DMS 273 (cell line): ENCODE results near the gene HAVCR1.
"Not testable (repeated sequence)": the region's sequence is repeated elsewhere in the genome, so short reads cannot be mapped to it uniquely, and the experiment has no call there.

ENCODE experiments used
- DNase-seq: peaks from one replicate; lab custom pipeline; 2025; ENCODE audit not compliant: unreplicated experiment; lab: John Stamatoyannopoulos, UW

Gene HAVCR1

GRCh38 chr5:157051604-157052245 is 7.2 kb downstream of the HAVCR1 start:
- DNase-seq = no peak

- DNase-seq = no peak
These were observed 8.9 kb downstream of the HAVCR1 start for GRCh38 chr5:157050050-157050449.

DNA sequence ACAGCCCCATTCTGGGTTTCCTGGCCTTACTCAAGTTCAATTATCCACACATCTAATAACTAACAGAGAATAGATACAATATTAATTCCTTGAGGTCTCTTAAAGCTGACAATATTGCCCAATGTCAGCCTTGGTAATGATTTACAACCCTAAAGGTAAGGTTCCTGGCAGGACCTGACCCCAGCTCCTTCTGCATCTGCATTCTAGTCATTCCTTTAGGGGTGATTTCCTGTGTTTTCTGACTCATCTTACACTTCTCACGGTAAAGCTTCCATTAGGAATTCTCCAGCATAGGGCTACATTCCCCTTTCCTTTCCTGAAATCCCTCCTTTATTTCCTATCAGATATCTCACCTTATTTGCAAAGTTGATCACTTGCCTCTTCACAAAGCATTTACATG is 9.3 kb downstream of the HAVCR1 start:
- no peak for DNase-seq

DNA sequence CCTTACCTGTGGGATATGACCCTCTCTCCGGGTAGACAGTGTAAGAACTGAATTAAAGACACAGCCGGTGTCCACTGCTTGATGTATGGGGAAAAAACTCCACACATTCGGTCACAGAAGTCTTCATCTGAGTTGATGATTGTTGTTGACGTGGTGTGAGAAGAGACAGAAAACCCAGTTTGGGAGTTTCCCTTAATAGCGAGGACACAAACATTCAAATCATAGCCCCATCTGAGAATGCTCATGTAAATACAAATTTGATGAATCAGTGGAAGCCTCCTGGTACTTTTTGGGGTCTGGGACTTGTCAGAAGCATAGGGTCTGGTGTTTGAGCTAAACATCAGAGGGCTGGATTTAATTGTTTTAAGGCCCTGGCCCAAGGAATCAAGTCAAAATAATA is 11.0 kb downstream of the HAVCR1 start:
- DNase-seq = no peak

GRCh38 chr5:157047016-157047415 is 11.9 kb downstream of the HAVCR1 start:
- not testable (repeated sequence) for DNase-seq

DNA sequence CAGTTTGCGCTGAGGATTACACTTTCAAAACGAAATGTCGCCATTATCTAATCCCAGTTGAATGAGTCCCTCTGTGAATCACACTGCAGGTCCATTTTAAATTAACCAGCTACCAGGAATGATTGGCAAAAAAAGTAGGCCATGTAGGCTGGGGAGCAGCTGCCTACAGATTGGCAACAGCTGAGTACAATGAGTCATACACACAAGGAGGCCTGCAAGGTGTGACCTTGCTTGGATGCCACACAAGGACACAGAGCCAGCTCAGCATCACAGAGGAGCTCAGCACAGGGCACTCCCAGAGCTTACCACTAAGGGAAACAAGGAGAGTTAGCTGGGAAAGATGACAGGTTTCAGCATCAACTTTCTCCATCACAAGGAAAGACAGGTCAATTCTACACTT is 12.9 kb downstream of the HAVCR1 start:
- DNase-seq = peak; percentile 58

GRCh38 chr5:157045601-157046000 is 13.3 kb downstream of the HAVCR1 start:
- DNase-seq = no peak

DNA sequence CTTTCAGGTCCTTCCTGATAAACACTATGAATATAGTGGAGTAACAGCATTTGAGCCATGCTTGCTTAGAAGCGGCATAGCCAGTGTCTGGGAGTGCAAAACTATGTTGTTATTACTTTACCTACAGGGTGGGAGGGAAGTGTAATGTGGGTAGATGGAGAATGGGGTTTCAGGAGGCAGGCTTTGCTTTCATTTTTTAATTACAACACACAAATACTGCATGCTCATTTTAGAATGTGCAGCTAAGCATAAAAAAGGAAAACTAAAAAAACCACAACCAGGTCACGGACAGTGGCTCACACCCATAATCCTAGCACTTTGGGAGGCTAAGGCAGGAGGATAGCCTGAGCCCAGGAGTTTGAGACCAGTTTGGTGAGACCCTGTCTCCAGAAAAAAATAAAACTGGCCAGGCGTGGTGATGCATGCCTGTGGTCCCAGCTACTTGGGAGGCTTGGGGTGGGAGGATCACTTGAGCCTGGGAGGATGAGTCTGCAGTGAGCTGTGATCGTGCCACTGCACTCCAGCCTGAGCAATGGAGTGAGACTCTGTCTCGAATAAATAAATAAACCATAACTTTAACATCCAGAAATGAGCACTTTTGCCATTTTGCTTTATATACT is 20.2 kb downstream of the HAVCR1 start:
- DNase-seq = no peak

DNA sequence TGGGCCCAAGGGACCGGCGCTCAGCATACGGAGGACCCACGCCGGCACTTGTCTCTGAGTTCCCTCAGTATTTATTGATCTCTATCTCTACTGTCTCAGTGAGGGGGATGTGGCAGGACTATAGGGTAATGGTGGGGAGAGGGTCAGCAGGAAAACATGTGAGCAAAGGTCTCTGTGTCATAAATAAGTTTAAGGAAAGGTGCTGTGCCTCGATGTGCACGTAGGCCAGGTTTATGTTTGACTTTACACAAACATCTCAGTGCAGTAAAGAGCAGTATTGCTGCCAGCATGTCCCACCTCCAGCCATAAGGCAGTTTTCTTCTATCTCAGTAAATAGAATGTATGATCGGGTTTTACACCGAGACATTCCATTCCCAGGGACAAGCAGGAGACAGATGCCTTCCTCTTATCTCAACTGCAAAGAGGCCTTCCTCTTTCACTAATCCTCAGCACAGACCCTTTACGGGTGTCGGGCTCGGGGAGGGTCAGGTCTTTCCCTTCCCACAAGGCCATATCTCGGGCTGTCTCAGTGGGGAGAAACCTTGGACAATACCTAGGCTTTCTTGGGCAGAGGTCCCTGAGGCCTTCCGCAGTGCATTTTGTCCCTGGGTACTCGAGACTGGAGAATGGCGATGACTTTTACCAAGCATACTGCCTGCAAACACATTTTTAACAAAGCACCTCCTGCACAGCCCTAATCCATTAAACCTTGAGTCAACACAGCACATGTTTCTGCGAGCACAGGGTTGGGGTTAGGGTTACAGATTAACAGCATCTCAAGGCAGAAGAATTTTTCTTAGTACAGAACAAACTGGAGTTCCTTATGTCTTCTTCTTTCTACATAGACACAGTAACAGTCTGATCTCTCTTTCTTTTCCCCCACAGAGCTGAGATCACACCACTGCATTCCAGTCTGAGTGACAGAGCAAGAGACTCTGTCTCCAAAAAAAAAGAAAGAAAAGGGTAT is 24.5 kb downstream of the HAVCR1 start:
- DNase-seq = not testable (repeated sequence)

DNA sequence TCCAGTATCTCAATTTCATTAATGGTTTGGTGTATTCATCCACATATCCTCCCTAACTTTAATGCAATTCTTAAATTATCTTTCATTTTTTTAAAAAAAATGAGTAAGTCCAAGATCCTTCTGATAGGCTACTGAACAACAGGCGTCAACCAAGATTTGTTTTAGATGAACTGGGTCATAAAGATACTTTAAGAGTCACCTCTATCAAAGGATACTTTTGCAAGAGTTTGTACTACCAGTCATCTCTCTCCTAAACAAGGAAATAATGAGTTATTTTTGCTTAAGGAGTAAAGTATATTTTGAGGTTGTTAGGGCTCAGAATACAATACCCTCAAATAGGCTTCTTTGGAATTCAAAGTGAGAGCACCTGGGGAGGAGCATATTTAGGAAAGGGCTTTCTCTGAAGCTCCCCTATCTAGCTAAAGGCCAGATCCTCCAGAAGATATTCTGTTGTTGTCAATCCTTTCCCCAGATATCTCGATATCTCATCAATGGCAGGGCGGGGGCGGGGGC is 25.8 kb downstream of the HAVCR1 start:
- DNase-seq = no peak

DNA sequence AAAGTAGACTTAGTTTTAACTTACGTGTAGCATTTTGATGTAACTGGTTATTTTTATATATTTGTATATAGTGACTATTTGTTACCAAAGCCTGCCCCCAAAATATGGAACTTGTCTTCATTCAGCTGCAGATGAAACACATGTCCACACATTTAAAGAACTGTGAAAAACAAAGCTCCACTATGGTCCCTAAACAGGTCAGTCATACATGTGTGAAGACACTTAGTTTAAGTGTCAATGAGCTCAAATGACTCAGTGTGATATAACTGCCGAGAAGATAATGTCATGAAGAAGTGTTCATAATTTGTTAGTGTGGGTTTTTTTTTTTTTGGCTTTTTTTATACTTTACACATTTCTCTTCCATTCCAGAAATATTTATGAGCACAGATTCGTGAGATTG is 28.2 kb downstream of the HAVCR1 start:
- DNase-seq = no peak

GRCh38 chr5:157029457-157029856 is 29.5 kb downstream of the HAVCR1 start:
- no peak for DNase-seq

DNA sequence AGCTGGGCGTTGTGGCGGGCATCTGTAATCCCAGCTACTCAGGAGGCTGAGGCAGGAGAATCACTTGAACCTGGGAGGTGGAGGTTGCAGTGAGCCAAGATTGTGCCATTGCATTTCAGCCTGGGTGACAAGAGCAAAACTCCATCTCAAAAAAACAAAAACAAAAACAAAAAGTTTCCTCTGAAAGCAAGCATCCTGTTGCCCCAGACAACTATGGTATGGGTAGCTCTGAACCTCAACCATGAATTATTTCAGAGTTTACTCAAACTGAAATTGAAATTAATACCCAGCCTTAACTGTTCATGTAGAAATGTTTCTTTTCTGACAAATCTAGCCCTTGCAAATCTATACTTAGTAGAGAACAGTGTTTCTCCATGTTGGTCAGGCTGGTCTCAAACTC is 31.3 kb downstream of the HAVCR1 start:
- not testable (repeated sequence) for DNase-seq

GRCh38 chr5:157026789-157027424 is 32.0 kb downstream of the HAVCR1 start:
- peak; percentile 35 for DNase-seq

GRCh38 chr5:157025093-157025698 is 33.7 kb downstream of the HAVCR1 start:
- no peak for DNase-seq

DNA sequence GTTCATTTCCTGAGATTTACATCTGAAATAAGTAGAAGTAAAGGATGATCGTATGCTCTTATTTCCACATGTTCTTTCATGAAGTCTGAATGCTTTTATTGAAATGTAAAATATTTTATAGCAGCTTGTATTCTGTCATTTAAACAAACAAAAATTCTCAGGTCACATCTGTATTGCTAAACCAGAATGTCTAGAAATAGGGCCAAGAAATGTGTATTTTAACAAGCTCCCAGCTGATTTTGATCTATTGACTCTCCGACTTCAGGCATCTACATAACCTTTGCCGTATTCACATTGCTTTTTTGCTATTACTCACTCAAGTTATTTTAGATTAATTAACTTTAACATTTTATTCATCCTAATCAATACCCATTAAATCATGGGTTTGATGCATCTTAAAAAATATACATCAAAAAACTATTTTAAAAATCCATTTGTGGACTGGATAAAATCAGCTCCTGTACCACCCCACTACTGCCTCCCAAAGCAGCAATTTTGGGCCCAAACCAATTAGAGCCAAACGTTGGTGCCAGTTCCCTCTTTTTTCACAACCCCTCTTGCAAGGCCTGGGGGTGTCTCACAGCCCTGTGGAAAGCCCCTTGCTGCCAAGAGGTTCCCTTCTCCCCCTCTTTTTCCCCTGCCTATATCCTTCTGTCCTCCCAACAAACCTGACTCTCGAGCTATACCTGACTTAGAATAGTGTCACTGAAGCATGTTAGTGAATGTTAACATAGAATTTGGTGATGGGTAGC is 34.5 kb downstream of the HAVCR1 start:
- no peak for DNase-seq

DNA sequence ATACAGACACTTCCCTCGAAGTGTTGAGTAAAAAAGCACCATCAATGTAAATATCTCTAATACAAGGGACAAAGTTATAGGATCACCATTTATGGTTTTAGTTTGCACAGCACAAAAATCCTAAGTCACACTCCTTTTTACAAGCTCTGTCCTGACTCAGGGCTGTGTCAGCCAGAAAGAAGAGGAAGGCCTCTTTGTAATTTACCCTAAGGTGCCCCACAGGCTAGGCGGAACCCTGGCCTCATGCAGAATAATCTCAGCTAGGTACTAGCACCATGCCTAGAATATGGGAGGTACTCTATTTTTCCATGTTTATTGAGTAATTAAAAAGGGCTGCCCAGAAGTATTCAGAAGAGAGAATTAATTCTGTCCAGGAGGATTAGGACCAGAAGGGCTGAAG is 36.9 kb downstream of the HAVCR1 start:
- no peak for DNase-seq

GRCh38 chr5:157020511-157021222 is 38.2 kb downstream of the HAVCR1 start:
- peak; percentile 11 for DNase-seq

- no peak for DNase-seq
These were observed 38.9 kb downstream of the HAVCR1 start for GRCh38 chr5:157020002-157020401.
